ENCODE data around the gene TC2N. TPM values are rescaled to one million over a fixed set of nuclear protein-coding genes. Genes with fewer than 3 reads are reported as not detected.

TC2N gene
- total RNA-seq, 1 experiment from 2014 or later: 7.7 TPM

DNA sequence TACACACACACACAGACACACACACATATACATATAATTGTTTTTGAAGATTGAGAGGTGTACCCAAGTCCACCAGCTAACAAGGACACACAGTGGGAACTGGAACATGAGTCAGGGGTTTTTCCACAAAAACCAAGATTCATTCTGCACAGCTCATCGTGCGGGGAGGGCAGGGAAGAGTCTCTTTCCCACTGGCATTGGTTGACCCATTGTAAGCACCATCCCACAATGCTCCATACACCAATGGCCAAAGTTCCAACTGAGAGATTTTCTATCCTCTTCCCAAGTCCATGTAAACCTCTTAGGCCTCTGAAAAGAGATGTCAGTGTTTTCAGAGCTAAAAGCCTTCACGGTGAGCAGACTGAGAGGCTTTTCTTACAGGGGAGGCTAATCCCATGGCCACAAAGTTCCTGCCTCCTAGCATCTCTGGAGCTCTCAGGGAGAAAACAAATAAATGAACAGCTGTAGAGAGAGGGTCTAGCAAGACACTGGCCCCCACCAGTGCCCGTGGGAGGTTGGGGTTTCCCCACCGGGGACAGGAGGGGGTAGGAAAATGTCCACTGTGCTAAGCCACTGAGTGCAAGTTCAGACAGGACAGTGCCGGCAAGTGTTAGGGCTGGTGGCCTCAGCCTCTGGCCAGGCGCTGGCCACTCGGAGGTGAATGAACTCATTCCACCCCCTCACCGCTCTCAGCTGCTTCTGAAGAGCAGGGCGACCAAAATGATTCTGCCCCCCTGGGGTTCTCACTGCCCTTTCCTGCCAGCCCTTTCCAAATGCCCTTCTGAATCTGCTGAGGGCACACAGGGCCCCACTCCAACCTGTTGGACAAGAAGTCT, 21.5 kb upstream of the TC2N start:
- H3K4me1 ChIP-seq (replicated peaks; ENCODE audit: insufficient read depth): no peaks in the 10 kb centered on the region
- H3K27me3 ChIP-seq (ENCODE audit: insufficient read depth, low read depth): no peaks in the 10 kb centered on the region
- intact Hi-C loops (cut with micrococcal nuclease; ENCODE audit: unreplicated experiment): no loop called here
- no peaks in the 10 kb centered on the region for H3K9me3 ChIP-seq (ENCODE audit: insufficient read depth, low read depth)
- no TSS peak for BruUV-seq (replicated peaks)
- TF ChIP-seq EZH2 (IDR thresholded peaks at IDR 0.05; ENCODE audit: low read depth): no peak
- TF ChIP-seq, protein P1, sequence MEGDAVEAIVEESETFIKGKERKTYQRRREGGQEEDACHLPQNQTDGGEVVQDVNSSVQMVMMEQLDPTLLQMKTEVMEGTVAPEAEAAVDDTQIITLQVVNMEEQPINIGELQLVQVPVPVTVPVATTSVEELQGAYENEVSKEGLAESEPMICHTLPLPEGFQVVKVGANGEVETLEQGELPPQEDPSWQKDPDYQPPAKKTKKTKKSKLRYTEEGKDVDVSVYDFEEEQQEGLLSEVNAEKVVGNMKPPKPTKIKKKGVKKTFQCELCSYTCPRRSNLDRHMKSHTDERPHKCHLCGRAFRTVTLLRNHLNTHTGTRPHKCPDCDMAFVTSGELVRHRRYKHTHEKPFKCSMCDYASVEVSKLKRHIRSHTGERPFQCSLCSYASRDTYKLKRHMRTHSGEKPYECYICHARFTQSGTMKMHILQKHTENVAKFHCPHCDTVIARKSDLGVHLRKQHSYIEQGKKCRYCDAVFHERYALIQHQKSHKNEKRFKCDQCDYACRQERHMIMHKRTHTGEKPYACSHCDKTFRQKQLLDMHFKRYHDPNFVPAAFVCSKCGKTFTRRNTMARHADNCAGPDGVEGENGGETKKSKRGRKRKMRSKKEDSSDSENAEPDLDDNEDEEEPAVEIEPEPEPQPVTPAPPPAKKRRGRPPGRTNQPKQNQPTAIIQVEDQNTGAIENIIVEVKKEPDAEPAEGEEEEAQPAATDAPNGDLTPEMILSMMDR (conservative IDR thresholded peaks at IDR 0.05): no peak
- ChIA-PET POLR2A (ENCODE audit: unreplicated experiment) (no interaction called here), CTCF (interaction anchor here (0.6 kb wide), 1 partner anchor 108 kb away, joined by 3 read pairs; no protein-coding TSS in a partner anchor)
- no peaks in the 10 kb centered on the region for H4K20me1 ChIP-seq (ENCODE audit: insufficient read depth)
- H3K9me2 ChIP-seq (ENCODE audit: insufficient read depth): no peaks in the 10 kb centered on the region
- no peak overlapping the region for H3K4me2 ChIP-seq
- H3K79me2 ChIP-seq (ENCODE audit: low read depth): no peaks in the 10 kb centered on the region
- DNase-seq: no peak
- H3K4me3 ChIP-seq: no peak overlapping the region
- no peak overlapping the region for H3K27ac ChIP-seq
- no peaks in the 10 kb centered on the region for H3K36me3 ChIP-seq (ENCODE audit: low read depth)
- H3F3A ChIP-seq (ENCODE audit: insufficient read depth, low read depth): no peaks in the 10 kb centered on the region
- H2AFZ ChIP-seq: no peak overlapping the region

DNA sequence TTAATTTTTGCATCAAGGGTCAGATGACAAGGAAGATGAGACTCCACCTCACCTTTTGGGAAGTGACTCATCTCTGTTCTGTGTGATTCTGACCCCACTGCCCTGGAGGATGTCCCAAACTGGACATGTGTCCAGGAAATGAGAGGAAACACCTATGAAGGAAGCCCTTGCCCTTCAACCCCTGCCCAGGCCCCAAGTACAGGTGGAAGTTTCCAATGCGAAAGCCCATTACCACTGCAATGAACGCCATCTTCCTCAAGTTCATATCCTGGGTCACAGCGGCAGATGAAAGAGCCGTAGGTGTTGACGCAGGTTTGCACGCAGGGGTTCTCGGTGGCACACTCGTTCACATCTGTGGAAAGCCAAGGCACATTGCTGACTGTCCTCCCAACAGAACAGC, 19.6 kb upstream of the TC2N start:
- no peak overlapping the region for H3K4me3 ChIP-seq
- DNase-seq: no peak
- no peaks in the 10 kb centered on the region for H3K79me2 ChIP-seq (ENCODE audit: low read depth)
- no peaks in the 10 kb centered on the region for H3K4me1 ChIP-seq (replicated peaks; ENCODE audit: insufficient read depth)
- CTCF ChIA-PET: no interaction called here
- no peaks in the 10 kb centered on the region for H3K9me2 ChIP-seq (ENCODE audit: insufficient read depth)
- intact Hi-C loops (cut with micrococcal nuclease; ENCODE audit: unreplicated experiment): no loop called here
- POLR2A ChIA-PET (ENCODE audit: unreplicated experiment): no interaction called here
- no peaks in the 10 kb centered on the region for H3K27me3 ChIP-seq (ENCODE audit: insufficient read depth, low read depth)
- no peak for TF ChIP-seq EZH2 (IDR thresholded peaks at IDR 0.05; ENCODE audit: low read depth)
- TF ChIP-seq, protein P1 (conservative IDR thresholded peaks at IDR 0.05): no peak
- BruUV-seq (replicated peaks): no TSS peak
- no peaks in the 10 kb centered on the region for H3K36me3 ChIP-seq (ENCODE audit: low read depth)
- H3K27ac ChIP-seq: no peak overlapping the region
- no peaks in the 10 kb centered on the region for H3K9me3 ChIP-seq (ENCODE audit: insufficient read depth, low read depth)
- no peaks in the 10 kb centered on the region for H4K20me1 ChIP-seq (ENCODE audit: insufficient read depth)
- H2AFZ ChIP-seq: no peak overlapping the region
- H3F3A ChIP-seq (ENCODE audit: insufficient read depth, low read depth): no peaks in the 10 kb centered on the region
- no peak overlapping the region for H3K4me2 ChIP-seq

DNA sequence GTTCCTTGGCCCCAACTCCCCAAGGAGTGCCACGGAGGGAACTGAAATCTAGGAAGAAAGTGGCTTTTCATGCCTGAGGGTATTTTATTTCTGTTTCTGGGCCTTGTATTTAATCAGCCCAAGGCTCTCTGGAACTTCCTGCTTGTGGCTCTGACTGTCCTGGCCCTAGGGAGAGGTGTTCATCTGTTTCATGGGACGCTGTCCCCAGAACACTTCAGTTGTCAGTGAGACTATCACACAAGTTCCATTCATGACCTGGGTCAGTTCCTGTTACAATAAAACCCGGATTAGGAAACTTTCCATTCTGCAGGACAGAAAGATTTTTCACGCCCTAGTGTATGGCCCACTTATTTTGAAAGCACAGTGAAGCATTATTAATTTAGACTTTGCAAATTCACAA, 18.5 kb upstream of the TC2N start:
- Histone ChIP-seq H2AFZ (no peak overlapping the region), H3K9me2 (ENCODE audit: insufficient read depth) (no peaks in the 10 kb centered on the region), H3K36me3 (ENCODE audit: low read depth) (no peaks in the 10 kb centered on the region), H3K27ac (no peak overlapping the region), H3K9me3 (ENCODE audit: insufficient read depth, low read depth) (no peaks in the 10 kb centered on the region), H4K20me1 (ENCODE audit: insufficient read depth) (no peaks in the 10 kb centered on the region), H3K4me1 (replicated peaks; ENCODE audit: insufficient read depth) (no peaks in the 10 kb centered on the region), H3K27me3 (ENCODE audit: insufficient read depth, low read depth) (no peaks in the 10 kb centered on the region), H3K4me3 (no peak overlapping the region), H3F3A (ENCODE audit: insufficient read depth, low read depth) (no peaks in the 10 kb centered on the region), H3K79me2 (ENCODE audit: low read depth) (no peaks in the 10 kb centered on the region), H3K4me2 (no peak overlapping the region)
- no TSS peak for BruUV-seq (replicated peaks)
- ChIA-PET CTCF (no interaction called here), POLR2A (ENCODE audit: unreplicated experiment) (no interaction called here)
- no peak for TF ChIP-seq EZH2 (IDR thresholded peaks at IDR 0.05; ENCODE audit: low read depth)
- TF ChIP-seq, protein P1 (conservative IDR thresholded peaks at IDR 0.05): no peak
- no peak for DNase-seq
- intact Hi-C loops (cut with micrococcal nuclease; ENCODE audit: unreplicated experiment): no loop called here
